Lower leg skin (tissue), 3 donors: ENCODE measurements around the gene COL2A1.

Experiments
- CTCF ChIP-seq, 3 donors: fragments of 450-650 bp; IDR thresholded peaks; one replicate each; pipeline ENCODE4 v1.5.1; 2016; ENCODE audit warnings: antibody characterized with exemption in 3 of 3, mild to moderate bottlenecking in 3 of 3, moderate library complexity in 2 of 3
- POLR2A ChIP-seq, 2 donors: fragments of 450-650 bp; IDR thresholded peaks; one replicate each; pipeline ENCODE4 v1.6.1; 2016 to 2017; ENCODE audit warnings: antibody characterized with exemption in 2 of 2, mild to moderate bottlenecking in 1 of 2, moderate library complexity in 1 of 2

GRCh38 chr12:48051681-48052080 is 47.4 kb upstream of the COL2A1 start:
- TF ChIP-seq CTCF (IDR thresholded peaks at IDR 0.05), result no peak
- TF ChIP-seq POLR2A (IDR thresholded peaks at IDR 0.05), result no peak
